ENCODE results near the gene ZNF350.

ZNF350 gene

GRCh38 chr19:51916167-51916566 is 70.5 kb downstream of the ZNF350 start:
- no peak for TF ChIP-seq CTCF (IDR thresholded peaks at IDR 0.05; ENCODE audit: borderline replicate concordance, insufficient read depth, low read depth, low read length)
- no peak overlapping the region for H3K4me3 ChIP-seq (ENCODE audit: low read depth, low read length)

- no peak for TF ChIP-seq CTCF (IDR thresholded peaks at IDR 0.05; ENCODE audit: borderline replicate concordance, insufficient read depth, low read depth, low read length)
Observed at GRCh38 chr19:51915324-51915867, 71.2 kb downstream of the ZNF350 start.

More at GRCh38 chr19:51915324-51915867, 71.2 kb downstream of the ZNF350 start:
- no peak overlapping the region for H3K4me3 ChIP-seq (ENCODE audit: low read depth, low read length)
